NCI-H2107 treated with DMSO at 0.1 percent for 48 hours (cell line): Measurements from ENCODE around the gene FAIM2.
A peak's percentile ranks its signal among the peaks of the same experiment; 100 is the strongest.

Experiments used
- DNase-seq: peaks from one replicate; lab custom pipeline; 2025; ENCODE audit not compliant: unreplicated experiment; lab: John Stamatoyannopoulos, UW

Gene FAIM2

DNA sequence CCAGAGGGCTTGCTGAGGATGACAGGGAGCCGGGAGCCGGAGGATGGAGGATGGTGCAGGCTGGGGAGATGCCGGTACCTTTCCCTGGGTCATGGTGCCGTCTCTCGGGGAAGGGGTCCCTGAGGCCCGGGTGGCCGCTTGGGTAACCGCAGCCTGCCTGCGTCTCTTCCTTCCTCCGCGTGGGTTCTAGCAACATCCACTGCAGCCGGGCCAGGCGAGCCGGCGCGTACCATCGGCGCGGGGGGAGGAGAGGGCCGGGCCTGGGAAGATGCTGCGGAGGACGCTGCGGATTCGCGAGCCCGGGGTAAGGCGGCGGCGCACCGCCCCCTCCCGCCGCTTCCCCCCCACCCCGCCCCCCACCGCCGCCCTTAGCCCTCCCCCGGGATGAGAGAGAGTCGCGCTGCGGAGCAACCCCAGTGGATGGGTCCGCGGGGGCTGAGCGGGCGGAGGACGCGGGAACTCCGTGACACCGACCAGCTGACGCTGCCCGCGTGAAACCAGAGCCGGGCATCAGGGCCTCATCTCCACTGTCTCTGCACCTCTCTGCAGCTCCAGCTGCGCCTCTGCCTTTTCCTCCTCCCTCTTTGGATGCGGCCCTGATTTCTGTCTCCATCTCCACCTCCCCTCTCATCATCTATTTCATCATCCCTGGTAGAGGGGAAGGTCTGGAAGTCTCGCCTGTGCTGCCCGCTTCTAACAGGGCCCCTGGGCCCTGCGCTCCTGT lies at the start of gene FAIM2:
FAIM2 (minus strand) TSS at position 201 of the 724 bp plus-strand sequence; CDS start at position 93, 108 bp downstream.
- peak; percentile 46 for DNase-seq

DNA sequence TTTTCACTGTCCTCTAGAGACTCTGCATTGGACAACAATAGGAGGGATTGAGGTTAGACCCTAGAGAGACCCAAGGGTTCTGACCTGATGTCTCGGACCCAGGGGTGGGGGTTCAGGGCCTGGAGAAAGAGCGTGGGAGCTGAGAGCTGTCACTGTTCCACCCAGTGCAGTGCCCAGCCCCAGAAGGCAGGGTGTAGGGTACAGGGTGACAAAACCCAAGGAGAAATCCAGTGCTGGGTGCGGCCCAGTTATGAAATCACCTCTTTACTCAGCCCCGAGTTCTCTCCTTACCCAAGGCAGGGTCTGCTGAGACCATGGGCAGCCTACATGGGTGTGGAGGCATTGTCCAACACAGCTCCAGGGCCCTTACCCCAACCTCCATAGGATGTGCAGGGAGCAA lies 49.5 kb upstream of the FAIM2 start:
- DNase-seq: no peak

DNA sequence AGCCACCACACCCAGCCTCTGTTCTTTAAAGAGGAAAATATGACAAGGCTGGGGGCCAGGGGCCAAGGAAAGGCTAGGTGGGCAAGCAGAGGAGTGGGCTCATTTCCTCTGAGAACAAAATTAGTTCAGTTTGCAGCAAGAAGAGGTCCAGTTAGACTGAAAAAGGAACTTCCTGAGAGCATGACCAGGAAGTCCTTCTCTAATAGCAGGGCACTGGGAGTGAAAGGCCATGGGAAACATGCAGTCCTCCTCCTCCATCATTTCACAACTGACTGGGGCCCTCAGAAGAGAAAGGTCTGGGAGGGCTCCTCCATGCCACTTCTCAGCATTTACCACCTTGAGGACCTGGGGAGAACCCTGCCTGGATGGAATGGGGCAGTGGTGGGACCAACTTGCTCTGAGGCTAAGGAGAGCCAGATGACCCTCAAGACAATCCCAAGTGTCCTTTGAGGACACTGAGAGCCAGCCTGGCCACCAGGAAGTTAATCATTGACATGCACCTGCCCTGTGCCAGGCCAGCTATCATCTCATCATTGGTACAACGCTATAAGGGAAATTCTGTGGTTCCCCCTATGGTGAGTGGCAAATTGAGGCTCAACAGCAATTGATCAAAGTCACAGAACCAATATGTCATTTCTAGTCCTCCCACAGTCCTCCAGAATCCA lies 48.8 kb upstream of the FAIM2 start:
- DNase-seq: no peak

DNA sequence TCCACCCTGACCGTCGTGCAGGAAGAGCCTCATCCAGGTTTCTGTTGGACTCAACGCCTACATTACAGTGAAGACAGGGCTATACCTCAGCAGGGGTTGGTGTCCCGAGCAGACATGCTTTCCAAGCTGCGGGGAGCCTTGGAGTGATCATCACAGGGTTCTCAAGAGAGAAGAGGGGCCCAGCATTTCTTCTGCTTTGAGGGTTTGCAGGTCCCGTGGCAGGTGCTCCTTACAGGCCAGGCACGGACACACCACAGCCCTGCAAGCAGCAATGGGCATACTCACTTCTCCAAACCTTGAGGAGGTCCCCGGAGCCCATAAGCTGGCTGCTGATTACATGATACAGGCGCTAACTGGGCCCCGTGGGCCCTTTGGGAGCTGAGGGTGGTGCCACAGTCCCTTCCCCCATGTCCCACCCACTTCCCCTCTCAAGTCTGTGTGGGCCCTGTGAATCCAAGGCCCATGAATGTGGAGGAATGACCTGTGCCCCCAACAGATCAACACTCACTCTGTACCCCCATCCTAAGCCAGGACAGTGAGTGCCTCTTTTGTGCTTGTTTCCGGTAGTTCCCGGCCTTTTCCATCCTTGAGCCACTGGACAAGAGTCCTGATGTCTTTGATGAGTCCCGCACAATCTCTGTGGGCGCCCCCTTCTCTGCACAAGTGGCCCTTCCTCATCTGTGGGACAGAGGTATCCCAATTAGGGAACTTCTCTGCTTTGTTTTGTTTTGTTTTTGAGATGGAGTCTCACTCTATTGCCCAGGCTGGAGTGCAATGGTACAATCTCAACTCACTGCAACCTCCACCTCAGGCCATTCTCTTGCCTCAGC lies 47.9 kb upstream of the FAIM2 start:
- no peak for DNase-seq

DNA sequence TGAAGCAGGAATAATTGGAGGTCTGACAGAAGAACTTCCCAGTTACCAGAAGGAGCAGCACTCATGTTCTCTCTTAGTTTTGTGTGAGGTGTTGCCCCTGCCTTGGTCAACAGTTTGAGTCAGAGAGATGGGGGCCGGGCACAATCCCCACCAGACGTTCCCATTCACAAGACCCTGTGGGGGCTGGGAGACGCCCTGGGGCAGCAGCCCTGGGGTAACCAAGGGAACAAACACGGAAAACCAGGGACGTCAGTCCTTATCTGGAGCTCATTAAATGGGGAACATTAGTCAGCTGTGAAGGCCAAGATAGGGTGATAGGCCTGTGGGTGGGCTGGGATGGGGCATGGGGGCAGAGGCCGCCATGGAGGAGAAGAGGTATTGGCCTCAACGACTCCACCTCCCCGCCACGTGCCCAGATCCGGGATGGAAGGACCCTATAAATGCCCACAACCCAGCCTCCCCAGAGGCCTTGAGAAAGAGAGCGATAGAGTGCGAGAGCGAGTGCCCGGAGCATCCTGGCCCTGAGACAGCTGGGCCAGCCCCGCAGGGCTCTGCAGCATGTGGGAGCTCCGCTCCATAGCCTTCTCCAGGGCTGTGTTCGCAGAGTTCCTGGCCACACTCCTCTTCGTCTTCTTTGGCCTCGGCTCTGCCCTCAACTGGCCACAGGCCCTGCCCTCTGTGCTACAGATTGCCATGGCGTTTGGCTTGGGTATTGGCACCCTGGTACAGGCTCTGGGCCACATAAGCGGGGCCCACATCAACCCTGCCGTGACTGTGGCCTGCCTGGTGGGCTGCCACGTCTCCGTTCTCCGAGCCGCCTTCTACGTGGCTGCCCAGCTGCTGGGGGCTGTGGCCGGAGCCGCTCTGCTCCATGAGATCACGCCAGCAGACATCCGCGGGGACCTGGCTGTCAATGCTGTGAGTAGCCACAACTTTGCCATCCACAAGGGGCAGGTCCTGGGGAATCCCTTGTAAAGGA lies 46.9 kb upstream of the FAIM2 start, which contains the start of gene AQP2:
AQP2 (plus strand) TSS at position 465 of the 979 bp plus-strand sequence; CDS start at position 559, 94 bp downstream.
- DNase-seq: no peak

DNA sequence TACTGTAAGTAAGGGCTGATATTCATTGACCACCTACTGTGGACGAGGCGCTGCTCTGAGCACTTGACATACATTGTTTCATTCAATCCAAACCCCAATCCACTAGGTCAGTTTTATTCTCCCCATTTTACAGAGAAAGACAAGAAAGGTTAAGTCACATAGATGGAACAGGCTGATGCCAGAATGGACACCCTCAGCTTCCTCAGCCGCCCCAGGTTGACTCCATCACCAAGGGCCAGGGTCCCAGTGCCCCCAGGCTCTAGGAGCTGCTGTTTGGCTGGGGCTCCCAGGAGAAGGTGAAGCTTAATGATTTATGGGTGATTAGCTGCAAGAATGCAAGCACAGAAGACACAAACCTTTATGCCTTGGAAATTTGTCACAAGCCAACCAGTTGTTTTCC lies 46.2 kb upstream of the FAIM2 start:
- DNase-seq: no peak

DNA sequence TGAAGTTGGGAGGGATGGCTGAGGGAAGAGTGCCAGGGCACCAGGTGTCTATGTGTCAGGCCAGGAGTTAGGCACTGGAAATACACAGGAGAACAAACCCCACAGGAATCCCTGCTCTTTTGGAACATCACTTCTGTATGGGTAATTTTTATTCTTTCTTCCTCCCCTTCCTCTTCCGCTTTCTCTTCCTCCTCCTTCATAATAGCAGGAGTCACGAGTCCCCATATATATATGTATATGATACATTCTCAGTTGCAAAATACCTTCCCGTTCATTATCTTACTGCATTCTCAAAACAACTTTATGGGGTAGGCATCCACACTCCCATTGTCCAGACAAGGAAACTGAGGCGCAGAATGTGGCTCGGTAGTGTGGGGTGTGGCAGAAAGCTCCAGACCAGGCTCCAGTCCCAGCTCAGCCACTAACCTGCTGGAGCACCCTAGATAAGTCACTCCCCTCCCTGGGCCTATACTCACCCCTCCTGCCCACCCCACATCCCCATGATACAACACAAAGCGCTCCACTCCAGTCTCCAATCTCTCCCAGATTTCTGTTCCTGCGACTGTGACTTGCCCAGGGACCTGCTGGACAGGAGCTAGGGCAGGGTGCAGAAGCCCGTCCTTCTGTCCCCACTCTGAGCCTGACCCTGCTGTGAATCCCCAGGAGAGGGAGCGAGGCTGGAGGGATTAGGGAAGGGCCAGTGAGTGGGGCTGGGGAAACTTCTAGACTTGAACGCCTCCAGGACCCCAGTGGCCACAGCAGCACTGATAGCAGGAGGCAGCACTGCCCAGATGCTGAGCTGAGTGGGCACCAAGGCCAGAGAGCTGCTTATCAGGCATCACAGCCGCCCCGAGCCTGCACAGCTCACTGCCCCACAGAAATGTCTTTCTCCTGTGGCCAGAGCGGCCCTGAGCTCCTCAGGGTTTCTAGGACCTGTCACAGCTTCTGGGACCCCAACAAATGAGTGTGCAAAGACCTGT lies 45.5 kb upstream of the FAIM2 start:
- no peak for DNase-seq

DNA sequence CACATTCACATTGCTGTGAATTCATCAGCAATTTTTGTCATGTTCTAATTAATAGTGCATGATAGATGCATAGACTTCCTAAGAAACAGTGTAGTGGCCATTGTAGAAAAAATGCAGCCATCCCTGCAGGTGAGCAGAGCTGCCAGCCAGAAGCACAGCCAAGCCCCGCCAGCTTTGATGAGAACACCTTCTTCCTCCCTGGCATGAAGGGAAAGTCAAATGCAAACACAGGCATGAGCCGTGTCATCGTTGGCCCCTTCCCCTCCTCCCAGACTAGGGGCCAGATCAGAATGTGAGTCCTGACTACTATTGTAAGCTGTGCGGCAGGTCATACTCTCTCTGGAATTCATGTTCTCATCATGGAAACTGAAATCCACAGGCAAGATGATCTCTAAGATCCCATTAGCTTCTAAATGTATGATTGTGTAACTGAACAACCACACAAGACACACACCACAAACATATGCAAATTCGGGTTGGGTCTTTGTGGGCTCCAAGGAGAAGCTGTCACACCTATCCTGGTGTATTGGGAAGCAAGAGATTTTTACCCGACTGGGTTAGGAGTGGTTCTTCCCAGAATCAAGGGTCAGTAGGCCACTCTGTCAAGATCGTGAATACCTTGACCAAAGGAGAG lies 44.0 kb upstream of the FAIM2 start:
- no peak for DNase-seq

DNA sequence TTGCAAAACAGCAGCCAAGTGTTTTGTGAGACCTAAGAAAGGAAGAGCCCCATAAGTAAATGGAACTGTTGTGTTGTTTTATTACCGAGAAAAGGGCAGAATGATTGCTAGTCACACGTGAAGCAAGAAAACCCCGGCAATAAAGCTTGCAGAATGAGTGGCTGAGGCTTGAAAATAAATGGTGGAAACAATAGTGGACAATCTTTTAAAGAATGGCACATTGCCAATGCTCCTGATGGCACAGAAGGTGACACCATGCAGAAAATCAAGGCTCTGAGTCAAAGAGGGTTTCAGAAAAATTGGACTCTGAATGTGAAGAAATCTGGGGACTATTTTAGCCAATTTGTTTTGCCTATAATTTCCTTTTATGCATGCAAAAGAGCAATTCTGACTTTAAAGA lies 42.8 kb upstream of the FAIM2 start:
- no peak for DNase-seq

DNA sequence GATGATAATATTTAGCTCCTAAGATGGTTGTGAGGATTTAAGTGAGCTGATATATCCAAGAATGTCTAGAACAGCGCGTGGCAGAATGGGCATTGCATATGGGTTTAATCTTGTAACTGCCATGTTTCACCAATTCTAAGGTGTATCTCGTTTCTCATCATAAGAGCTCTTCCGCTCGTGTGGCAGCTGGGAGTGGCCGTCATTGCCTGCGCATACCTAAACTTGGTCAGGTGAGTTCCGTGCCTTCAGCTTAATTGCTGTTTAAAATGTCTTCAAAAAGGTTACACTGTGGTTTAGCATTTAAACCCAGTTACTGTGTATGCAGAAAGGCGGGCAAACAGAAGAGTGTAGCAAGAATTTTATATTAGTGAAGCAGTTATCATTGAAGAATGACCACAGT lies 42.4 kb upstream of the FAIM2 start:
- DNase-seq: no peak

DNA sequence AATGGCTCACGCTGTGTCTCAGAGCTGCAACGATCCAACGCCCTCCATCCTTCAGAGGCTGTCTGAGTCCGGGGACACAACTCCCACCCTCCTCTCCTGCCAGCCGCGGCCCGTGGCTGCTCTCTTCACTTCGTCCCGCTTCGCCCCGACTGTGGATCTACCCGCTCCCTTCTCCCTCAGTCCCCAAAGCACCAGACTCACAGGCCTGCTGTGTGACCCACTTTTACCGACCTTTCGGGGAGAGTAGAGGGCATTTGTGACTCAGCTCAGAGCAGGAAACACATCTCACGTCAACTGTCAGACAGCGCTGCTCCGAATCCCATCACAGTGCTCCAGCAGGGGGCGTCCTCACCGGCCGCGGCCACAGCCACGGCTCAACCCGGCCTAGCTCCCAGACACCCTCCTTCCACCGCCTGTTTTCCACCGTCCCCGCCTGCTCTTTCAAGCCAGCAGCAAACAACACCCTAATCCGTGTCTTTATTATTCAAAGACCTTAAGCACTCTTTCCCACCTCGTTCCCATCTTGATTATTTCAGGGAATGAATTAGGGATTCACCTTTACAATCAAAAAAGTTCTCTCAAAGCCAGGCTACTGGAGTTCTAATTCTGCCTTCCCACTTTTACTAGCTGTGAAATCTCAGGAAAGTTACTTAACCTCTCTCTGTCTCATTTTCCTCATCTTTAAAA lies 41.8 kb upstream of the FAIM2 start:
- no peak for DNase-seq

DNA sequence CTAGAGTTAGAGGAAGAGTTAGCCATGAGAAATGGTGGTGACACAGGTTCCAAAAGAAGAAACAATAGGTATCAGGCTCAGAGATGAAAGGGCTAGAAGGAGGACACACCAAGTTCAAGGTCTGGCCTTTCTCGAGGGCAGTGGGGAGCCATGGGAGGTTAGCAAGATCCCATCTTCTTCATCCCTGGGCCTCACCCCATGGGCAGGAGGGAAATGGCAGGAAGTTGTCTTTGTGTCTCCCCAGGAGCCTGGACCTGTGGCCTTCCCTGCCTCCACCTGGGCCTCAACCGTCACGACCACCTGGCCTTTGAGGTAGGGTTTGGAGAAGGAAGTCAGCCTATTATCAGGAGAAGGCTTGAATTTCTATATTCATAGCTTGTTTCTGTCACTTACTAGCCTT lies 41.0 kb upstream of the FAIM2 start:
- no peak for DNase-seq

DNA sequence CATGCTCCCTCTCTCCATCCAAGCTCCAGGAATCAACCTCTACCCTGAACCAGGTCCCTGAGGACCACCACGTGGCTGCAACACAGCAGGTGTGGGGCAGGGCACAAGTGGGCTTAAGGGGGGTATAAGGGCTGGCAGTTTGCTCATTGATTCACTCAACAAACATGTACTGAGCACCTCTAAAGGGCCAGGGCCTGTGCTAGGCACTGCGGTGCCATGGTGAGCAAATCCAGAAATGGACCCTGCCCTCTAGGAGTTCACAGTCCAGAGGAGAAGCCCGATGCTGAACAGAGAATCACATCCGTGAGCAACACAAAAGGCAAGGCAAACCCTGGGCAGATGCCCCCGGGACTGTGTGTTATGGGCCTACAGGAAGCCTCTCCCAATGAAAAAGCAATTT lies 40.3 kb upstream of the FAIM2 start:
- DNase-seq: no peak

DNA sequence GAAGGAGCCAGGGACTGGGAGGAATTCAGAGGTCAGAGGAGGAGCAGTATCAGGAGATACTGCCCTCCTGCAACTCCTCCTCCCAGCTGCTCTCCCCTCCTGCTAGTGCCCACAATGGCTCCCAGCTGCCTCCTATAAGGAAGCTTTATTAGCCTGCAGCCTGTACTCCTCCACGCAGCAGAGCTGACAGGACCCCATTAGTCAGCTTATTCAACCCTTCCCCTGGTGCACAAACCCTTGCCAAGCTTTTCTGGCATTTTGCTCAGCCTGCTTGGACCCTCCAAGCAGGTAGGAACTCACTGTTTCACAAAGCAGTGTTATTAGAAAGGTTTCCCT lies 39.9 kb upstream of the FAIM2 start:
- no peak for DNase-seq

DNA sequence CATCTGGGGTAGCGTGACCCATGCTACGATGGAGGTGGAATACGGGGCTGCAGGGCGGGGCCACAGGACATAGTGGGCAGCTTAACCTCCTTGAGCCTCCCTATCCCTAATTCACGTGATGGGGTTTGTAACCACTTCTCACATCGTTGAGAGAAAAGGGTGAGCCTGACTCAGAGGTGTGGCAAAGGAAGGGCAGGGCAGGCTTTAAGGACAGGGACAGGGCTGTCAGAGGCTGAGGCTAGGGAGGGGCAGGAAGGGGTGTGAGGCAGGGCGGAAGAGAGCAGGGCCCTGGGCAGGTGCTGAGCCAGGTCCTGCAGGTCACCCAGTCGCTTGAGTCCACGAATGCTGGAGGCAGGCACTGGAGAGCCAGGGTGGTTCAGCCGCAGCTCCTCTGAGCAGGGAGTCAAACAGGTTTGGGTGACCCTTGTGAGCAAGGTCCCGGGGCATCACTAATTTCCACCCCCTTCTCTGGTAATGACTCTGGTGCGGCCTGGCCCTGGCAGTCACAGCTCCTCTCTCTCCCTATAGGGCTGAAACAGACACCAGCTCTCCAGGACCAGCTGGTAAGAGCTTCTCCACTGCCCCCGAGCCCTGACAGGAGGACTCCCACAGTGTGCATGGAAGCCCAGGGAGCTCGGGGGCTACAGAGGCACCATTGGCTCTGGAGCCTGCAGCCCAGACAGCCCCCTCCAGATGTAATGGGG lies 39.4 kb upstream of the FAIM2 start:
- DNase-seq: no peak

DNA sequence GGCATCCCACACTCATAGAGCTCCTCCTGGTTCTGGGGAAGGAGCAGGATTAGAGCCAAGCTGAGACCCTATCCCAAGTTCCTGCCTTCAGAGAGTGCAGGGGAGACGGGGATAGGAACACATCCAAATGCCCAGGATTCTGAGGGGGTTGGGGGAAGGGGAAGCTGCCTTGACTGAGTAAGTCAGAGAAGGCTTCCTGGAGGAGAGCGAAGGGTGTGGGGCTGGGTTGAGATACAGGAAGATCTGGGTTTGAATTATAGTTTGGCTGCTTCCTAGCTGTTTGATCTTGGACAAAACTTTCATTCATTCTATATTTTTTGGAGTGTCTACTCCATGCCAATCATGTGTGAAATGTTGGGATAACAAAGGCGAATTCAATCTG lies 38.8 kb upstream of the FAIM2 start:
- DNase-seq: no peak

DNA sequence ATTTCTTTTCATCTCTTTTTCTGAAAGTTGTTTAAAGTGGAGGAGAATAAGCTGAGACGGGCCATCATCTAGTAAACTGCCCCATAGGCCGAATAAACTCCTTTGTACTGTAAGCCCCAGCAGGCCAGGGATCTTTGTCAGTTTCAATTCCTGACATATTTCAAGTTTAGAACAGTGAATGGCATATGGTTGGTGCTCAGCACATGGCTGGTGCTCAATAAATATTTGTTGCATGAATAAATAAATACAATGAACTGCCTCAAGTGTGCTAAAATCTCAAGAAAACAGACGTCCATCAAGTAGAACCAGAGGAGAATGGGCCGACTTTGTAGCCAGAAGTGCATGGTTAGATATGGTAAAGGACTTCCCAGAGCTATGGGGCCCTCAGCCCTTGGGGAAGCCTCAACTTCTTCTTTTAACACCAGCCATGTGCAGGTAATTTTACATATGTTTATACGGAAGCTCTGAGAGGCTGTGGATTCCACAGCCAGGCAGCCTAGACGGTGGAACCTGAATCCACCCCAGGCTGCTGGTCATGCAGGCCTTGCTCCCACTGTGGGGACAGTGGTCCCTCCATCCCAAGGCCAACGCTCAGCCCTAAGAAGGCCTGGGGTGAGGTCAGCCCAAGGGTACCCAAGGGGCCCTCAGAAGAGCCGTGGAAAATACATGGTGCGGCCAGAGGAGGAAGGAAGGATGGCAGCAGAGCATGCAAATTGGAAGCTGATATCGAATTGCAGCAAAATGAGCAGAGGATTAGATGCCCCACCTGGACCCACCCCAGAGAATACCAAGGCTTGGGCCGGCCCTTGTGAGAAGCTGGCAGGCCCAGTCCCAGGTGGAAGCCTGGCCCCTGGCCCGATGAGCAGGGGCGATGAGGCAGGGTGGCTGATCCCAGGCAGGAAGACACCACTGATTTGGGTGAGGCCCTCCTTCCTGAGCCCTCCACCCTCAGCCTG lies 38.1 kb upstream of the FAIM2 start:
- no peak for DNase-seq
